CD4-positive, alpha-beta T cell treated with Interleukin-6 for 4 hours (primary cell): ENCODE measurements around the gene SEC22C.

Experiments
- DNase-seq: peaks from one replicate; pipeline ENCODE4 v3.0.0-alpha.2; 2020; ENCODE audit warnings: mixed read lengths

The SEC22C gene

GRCh38 chr3:42510325-42510724 is 71.4 kb downstream of the SEC22C start:
- no peak for DNase-seq

DNA sequence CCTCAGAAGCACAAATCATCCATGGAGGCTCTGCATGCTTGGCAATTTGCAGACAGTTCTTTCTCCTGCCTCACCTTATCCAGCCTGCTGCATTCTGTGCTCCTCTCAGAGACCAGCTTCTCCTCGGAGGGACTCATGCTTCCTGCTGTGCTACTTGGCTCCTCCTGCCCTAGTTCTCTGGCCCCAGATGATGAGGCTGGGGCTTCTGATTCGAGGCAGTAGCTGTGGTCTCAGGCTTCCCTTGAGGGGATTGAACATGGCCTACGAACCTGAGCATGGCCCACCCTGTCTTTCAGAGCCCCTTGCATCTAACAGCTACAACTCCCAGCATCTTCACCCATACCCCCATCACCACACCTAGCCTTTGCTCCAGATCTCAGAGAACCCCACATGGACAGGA is 72.7 kb downstream of the SEC22C start:
- DNase-seq, result no peak

GRCh38 chr3:42508562-42508961 is 73.2 kb downstream of the SEC22C start:
- DNase-seq, result no peak

DNA sequence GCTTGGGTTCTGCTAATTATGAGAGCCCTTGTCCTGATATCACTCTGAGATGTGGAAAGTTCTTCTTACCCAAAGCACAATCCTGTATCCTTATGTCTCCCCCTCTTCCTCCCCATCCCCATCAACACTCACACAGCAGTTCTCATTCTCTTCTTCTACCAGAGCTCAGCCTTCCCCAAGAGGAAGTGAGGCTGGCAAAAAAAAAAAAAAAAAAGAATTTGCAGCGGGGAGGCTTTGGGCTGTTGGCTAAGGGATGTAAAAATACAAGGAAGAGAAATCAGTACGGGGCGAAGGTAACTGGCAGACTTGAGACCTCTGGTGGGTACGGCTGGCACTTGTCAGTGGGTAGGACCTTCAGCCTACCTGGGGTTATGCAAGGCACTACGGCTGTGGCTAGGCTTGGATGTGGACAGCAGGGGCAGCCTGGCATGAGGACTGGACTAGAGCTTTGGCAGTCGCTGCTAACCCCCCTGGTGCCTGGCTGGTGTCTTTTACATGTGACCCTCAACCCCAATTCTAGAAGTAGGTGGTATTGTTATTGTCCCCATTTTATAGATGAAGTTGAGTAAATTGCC is 73.9 kb downstream of the SEC22C start:
- no peak for DNase-seq

- DNase-seq, result peak; percentile 43
Measured at GRCh38 chr3:42507252-42507651, 74.5 kb downstream of the SEC22C start.

DNA sequence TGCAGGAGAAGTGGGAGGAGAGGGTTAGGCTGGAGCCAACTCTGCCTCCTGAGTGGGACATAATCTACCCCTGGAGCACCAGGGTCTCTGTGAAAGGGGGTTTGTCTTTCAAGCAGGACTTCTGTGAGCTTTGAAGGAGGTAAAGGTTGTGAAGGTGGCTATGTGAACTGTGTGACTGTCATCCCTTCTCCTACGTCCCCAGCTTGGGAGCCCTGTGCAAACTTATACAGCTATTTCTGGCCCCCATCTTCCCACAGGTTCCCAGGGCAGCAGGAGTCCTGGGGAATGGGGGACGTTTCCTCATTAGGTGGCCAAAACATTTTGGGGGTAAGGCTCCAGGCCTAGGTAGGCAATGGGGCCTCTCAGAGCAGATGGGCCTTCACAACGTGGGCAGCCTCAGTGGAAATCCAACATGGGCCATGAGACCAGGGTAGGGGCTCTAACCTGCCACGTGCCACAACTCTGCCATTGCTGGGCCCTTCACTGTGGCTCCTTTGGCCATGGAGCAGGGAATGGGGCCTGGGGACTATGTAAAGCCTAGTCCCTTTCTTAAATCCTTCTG is 75.8 kb downstream of the SEC22C start:
- DNase-seq, result no peak

GRCh38 chr3:42505128-42505848 is 76.5 kb downstream of the SEC22C start:
- no peak for DNase-seq

- DNase-seq, result no peak
Measured at GRCh38 chr3:42504334-42505127, 77.2 kb downstream of the SEC22C start.

DNA sequence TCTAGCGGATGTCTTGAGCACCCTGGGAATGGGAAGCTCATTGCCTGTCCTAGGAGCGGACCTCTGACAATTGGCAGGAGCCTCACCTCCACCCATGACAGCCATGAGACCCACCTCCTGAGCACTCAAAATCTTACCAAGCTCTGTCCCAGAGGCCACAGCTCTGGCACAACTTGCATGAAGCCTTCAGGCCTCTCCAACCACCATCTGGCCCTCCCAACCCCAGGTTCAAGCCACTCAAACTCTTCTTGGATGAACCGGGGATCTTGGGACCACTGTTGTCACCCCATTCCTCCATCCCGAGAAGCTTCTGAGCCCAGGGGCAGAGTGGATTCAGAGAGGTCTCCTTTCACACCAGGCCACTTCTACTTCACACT is 77.8 kb downstream of the SEC22C start:
- DNase-seq, result no peak

GRCh38 chr3:42503251-42503924 is 78.4 kb downstream of the SEC22C start:
- no peak for DNase-seq

DNA sequence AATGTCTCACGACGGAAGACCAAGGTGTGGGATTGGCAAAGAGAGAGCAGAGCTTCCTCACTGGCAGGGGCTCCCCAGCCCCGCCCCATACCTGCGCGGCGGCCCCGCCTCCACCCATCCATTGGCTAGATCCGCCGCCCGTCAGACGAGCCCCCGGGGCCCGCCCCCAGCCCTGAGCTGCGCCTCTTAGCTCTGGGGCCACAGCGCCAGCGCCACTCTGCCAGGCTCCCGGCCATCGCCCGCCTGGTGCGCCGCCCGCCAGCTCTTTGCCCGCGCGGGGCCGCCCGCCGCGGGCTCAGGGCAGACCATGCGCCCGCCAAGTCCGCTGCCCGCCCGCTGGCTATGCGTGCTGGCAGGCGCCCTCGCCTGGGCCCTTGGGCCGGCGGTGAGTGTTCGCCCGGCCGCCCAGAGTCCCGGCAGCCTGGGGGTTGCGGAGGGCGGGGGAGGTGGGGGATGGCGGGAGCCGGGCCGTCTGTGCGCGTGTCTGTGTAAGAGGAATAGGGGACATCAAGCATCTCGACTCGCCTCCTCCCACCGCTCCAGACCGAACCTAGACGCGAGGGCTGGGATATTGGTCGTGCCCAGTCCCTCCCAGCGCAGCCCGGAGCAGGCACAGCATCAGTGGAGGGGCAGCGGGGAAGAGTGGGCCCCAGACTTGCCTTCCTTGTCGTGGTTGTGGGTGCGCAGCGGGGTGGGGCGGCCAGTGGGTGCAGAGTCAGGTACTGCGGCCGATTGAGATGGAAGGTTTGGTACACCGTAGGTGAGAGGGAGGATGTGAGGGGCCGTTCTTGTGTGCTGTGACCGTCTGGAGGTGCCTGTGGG is 79.1 kb downstream of the SEC22C start, which contains the start of gene VIPR1:
Gene VIPR1, plus strand, starts transcription at position 215 of the 822 bp plus-strand sequence. Its CDS starts 93 bp downstream, at position 308.
- peak; percentile 97 for DNase-seq

DNA sequence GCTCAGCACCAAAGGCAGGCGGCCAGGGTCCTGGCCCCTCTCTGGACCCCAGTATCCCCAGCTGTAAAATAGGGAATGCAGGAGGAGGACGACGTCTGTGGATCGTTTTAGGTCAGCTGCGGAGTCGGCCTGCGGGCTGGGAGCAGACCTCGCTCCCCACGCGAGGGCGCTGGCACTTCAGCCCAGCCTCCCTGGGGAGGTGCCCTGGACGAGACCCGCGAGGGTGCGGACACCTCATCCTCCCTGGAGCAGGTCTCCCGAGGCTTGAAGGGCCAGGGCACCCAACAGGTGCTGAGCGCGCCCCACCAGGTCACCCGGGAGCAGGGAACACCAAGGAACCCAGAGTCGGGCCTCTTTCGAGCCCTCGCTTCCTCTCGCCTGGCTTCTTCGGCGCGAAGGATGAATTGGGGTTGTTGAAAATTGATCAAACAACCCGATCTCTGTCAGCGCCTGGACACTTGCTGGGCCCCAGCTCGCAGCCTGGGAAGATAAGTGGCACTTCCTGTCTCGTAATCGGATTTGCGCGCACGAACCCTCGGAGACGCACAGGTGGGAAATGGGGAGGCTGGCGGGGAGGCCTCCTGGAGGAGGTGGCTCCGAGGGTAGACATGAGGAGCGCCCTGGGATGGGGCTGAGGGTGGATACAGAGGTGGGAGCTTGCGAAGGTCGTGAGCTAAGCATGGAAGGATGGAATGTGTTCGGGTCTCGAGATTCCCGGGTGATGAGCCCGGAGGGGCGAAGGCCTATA is 79.9 kb downstream of the SEC22C start:
- DNase-seq, result peak; percentile 77

DNA sequence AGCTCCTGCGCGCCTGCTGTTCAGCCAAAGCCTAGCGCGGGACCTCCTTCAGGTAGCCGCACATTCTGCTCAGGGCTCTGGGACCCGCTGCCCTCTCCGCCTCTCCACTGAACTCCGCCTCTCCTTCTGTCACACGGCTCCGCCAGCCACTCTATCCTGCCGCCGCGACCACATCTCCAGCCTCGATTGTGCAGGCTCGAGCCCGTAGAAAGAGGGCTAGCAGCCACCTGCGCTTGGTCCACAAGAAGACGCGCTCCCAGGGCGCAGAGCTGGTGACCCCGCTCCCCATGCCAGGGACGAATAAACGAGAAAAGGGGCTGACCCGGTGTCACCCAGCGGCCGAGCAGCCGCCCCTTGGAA is 80.5 kb downstream of the SEC22C start:
- no peak for DNase-seq

GRCh38 chr3:42500909-42501308 is 80.9 kb downstream of the SEC22C start:
- DNase-seq, result no peak

DNA sequence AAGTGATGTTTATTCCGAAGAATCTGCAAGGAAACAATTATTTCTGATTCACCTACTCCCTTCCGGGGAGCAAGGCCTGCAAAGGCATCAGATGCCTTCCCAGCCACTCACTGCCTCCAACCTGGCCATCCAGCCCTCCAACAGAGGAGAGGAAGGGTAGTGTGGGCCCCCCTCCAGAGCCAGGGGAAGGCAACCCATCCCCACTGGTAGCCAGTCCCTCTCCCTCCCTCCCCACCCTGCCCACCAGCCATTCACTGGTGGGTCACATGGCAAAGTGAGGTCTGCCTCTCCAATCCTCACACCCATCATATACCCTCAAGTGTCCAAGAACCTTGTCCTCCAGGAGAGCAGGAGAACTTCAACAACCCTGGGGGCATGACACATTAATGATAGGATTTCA is 81.7 kb downstream of the SEC22C start:
- DNase-seq, result no peak

- DNase-seq, result no peak
Measured at GRCh38 chr3:42499478-42499871, 82.3 kb downstream of the SEC22C start.

DNA sequence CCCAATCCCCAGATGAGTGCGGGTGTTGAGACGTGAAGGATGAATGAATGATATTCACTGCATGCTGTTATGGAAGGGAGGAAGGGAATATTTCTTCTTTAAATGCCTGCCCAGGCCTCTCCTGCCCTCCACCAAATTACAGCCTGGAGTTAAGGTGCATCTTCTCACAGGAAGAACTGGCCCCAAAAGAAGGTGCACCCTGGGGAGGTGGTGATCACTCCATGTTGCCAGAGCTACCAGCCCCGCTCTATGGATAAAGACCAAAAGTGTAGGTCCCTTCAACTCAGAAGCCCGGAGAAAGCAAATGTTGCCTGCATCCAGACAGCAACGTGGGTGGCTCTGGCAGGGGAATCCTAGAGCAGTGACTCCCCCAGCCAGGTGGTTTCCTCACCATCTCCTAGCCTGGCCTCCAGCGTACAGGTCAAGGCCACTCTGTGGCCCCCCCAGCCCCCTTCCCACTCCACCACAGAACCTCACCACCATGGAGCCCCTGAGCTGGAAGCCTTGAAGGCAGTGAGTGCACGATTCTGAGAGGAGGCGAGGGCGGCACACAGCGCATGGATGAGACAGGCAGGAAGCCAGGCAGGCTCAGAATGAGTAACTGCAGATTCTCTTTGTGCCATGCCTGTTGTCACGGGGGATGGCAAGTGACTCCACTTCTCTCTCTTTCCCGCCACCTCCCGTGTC is 82.8 kb downstream of the SEC22C start:
- no peak for DNase-seq

DNA sequence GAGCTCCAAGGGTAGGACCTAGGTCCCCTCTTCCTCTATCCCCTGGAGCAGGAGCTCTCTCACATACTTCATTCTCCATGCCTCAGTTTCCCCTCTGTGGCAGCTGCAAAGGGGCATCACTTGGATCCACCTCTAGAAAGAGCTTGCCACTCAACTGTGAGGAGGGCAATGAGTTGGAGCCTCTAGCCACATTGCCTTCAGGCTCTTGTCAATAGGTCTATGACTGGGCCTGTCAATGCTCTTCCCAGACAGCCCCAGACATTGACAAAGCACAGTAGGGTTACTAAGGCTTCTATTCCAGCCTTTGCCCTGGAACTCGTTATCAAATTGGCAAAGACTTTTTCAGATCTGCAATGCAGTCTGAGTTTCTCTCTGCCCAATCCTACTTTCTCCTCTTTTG is 83.7 kb downstream of the SEC22C start:
- DNase-seq, result no peak
